Posterior cingulate gyrus (tissue), 11 donors: ENCODE data around the gene ERC1.
"Not testable (repeated sequence)": the region's sequence is repeated elsewhere in the genome, so short reads cannot be mapped to it uniquely, and the experiment has no call there.

Experiments
- DNase-seq, 10 donors: peaks; one replicate each; pipeline versions ENCODE4 v3.0.0 to v3.0.0-alpha.2; 2020 to 2021; ENCODE audit warnings: mixed read lengths in 3 of 10
- intact Hi-C: fragments of 100-400 bp; cut with DNase I; formaldehyde crosslinking; loops from one replicate; pipeline ENCODE4 v1.15.1; 2023

The ERC1 gene

DNA sequence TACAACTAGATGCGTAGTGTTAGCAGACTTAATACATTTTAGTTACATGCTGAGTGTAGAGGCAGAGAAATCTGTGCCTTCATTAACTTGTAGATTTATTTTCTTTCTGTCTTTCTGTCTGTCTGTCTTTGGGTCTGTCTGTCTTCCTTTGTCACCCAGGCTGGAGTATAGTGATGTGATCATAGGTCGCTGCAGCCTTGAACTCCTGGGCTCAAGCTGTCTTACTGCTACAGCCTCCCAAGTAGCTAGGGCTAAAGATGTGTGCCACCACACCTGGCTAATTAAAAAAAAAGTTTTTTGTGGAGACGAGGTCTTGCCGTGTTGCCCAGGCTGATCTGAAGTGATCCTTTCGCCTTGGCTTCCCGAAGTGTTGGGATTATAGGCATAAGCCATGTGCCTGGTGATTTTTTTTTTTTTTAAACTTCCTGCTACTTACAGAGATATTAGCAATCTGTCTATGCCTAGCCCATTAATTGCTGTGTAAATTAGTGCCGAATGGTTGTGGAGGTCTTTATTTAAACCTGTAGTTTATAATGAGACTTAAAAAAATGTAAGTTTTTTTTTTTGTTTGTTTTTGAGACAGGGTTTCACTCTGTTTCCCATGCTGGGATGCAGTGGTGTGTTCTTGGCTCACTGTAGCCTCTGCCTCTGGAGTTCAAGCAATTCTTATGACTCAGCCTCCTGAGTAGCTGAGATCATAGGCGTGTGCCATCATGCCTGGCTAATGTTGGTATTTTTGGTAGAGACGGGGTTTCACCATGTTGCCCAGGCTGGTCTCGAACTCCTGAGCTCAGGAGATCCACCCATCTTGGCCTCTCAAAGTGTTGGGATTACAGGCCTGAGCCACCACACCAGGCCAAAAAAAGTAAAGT, 22.8 kb downstream of the ERC1 start:
- intact Hi-C loops = no loop called here
- no peak for DNase-seq

DNA sequence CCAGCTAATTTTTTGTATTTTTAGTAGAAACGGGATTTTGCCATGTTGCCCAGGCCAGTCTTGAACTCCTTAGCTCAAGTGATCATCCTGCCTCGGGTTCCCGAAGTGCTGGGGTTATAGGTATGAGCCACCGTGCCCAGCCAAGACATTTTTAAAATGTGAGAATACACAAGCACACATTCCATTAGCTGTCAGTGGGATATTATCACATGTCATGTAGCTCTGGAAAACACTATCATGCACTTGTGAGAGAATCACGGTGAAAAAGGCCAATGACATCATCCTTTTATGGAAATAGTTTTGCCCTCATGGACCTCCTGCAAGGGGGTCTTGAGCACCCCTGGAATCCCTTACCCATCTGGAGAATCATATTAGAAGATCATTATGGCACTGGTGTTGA, 28.3 kb downstream of the ERC1 start:
- no peak for DNase-seq
- intact Hi-C loops = no loop called here

DNA sequence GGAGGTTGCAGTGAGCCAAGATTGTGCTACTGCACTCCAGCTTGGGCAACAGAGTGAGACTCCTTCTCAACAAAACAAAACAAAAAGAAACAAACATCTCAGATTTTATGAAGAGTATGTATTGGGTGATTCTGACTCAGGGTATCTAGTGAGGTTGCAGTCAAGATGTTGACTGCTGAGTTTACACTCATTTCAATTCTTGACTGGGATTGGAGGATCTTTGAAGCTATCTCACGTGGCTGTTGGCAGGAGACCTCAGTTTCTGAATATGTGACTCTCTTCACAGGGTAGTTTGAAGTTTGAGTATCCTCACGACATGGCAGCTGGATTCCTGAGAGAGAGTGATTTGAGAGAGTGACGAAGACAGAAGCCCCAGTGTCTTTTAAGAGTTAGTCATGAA, 29.4 kb downstream of the ERC1 start:
- DNase-seq = no peak
- intact Hi-C loops = no loop called here

DNA sequence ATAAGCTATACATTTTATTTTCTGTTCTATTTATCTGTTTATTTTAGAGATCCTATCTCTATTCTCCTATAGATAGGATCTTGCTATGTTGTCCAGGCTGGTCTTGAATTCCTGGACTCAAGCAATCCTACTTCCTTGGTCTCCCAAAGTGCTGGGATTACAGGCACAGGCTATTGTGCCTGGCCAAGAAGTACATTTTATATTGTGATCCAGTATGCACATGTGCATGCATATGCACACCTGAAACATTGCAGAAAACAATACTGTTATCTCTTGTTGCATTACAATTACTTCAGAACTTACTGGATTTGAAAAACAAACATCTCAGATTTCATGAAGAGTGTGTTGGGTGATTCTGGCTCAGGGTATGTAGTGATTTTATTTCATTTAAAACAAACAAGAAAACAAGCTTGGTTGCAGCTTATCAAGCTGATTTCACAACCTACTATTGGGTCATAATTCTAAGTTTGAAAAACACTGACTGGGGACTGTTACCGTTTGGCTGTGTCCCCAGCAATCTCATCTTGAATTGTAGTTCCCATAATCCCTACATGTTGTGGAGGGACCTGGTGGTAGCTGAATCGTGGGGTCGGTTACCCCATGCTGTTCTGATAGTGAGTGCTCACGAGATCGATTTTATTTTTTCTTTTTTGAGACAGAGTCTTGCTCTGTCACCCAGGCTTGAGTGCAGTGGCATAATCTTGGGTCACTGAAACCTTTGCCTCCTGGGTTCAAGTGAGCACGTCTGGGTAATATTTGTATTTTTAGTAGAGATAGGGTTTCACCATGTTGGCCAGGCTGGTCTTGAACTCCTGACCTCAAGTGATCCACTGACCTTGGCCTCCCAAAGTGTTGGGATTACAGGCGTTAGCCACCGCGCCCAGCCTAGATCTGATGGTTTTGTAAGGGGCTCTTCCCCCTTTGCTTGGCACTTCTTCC, 31.3 kb downstream of the ERC1 start:
- DNase-seq = no peak
- intact Hi-C loops = no loop called here

DNA sequence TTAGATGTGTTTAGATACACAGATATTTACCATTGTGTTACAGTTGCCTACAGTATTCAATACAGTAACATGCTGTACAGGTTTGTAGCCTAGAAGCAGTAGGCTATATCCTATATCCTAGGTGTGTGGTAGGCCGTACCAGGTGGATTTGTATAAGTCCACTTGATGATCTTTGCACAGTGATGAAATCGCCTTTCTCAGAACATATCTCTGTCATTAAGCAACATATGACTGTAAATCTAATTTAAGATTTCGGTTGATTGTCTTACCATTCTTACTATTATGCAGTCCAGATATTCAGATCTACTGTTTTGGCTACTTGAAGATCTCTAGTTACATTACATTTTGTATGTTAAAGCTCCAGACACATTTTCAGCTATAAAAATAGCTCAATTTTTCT, 39.8 kb downstream of the ERC1 start:
- intact Hi-C loops = no loop called here
- no peak for DNase-seq

- DNase-seq = no peak
- intact Hi-C loops = no loop called here
These were observed 43.2 kb downstream of the ERC1 start for GRCh38 chr12:1034243-1034642.

GRCh38 chr12:1034751-1035457, 43.9 kb downstream of the ERC1 start:
- no peak for DNase-seq
- intact Hi-C loops = no loop called here

DNA sequence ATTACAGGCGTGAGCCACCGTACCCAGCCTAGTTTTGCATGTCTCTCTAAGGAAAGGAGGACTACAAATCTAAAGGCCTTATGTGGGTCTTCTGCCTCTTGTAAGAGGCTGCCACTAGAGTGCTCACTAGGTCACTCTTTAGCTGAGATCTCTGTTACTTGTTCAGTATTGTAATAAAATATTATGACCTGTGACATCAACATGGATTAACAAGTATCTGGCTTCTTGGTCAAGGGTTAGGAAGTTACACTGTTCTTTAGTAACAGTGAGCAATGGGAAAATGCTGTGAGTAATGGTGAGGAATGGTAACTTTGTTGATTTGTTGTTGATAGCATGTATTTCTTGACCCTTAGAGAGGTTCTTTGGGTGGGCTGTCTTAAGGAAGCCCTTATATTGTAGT, 50.5 kb downstream of the ERC1 start:
- intact Hi-C loops = no loop called here

DNA sequence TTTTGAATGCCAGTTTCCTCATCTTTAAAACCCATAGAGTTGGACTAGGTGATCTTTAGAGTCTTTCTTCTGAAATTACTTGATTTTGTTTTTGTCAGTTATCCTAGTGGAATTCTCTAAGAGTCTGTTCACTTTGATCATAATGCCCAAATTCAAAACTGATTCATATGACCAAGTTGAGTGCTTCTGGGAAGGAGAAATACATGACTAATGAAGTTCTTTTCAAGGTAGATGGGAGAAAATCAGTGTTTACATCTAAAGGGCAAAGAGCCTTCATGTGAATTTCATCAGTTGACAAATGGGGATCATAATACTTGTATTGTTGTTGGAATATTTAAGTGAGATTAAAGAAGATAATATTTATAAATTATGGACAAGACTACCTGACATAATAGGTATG, 53.2 kb downstream of the ERC1 start:
- DNase-seq = no peak
- intact Hi-C loops = no loop called here

More for the DNA sequence above, 50.5 kb downstream of the ERC1 start:
- no peak for DNase-seq

DNA sequence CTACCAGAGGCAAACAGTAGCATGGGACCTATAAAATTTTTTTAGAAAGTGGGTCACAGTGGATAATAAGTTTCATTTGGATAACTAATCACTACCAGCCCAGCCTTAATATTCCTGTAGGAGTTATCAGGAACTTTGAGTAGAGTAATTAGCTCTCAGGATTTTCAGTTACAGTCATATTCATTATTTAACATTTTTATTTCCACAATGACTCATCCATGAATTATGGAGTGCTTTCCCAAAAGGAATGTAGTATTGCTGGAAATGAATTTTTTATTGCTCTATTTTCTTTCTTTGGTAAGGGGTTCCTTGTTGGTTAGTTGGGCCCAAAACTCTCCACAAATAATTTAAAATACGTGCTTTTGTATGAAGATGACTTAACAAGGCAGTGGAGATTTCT, 53.7 kb downstream of the ERC1 start:
- DNase-seq = no peak
- intact Hi-C loops = no loop called here

- intact Hi-C loops = no loop called here
- no peak for DNase-seq
These were observed 55.7 kb downstream of the ERC1 start for GRCh38 chr12:1046727-1047126.

- peak in 1 of 10 donors; percentile 18 for DNase-seq
- intact Hi-C loops = no loop called here
These were observed 57.1 kb downstream of the ERC1 start for GRCh38 chr12:1047898-1048660.

- DNase-seq = no peak
- intact Hi-C loops = no loop called here
These were observed 59.2 kb downstream of the ERC1 start for GRCh38 chr12:1050059-1050707.

- DNase-seq, intact Hi-C loops: not testable (repeated sequence)
These were observed 60.6 kb downstream of the ERC1 start for GRCh38 chr12:1051672-1052071.

DNA sequence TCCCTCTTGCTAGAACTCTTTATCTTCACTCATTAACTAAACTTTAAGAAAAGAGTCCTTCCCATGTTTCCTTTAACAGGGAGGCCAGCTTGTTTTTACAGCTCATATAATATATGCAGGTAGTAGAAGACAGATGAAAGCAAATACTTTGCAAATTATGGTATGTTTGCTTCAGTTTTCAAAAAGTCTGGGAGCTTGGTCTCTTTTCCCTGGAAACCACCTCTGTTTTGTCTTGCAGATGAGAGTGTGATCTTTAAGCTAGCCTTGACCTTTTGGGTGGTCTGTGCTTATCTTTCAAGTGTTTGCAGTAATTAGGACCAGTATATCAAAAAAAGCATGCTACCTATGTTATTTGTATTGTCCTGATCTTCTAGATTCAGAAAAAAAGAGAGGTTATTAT, 62.7 kb downstream of the ERC1 start:
- intact Hi-C loops = no loop called here

DNA sequence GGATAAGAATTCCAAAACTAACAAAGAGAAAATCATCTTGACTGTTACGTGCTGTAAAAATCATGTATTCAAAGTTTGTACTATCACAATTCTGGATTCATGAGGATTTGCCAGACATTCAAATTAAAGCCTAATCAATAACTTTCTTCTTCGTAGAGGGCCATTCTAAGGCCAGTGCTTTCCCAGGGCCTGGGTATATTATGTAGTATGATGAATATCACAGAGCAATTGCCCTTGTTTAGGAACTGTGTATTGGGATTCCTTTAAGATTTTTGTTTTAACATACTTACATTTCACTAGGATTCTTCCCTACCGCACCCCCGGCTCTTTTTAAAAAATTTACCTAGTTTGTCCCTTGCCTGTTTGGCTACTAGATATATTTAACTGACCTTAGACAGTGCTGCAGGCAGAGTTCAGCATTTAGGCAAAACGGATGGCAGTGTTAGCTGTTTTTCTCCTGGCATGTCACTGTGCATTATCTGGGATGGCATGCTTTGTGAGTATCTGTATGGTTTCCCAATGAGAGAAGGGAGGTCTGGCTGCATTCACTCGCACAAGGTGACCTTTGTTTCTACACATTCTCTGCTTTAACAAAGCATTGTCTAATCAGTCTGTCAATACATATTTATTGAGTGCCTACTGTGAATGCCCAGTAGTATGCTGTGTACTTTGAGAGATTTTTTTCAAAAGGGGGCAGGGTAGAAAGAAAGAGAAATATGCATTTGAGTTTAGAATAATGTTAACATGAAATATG, 63.3 kb downstream of the ERC1 start:
- DNase-seq = no peak
- intact Hi-C loops = no loop called here

More for the DNA sequence above, 62.7 kb downstream of the ERC1 start:
- no peak for DNase-seq

GRCh38 chr12:1056390-1056789, 65.4 kb downstream of the ERC1 start:
- DNase-seq = no peak
- intact Hi-C loops = no loop called here

DNA sequence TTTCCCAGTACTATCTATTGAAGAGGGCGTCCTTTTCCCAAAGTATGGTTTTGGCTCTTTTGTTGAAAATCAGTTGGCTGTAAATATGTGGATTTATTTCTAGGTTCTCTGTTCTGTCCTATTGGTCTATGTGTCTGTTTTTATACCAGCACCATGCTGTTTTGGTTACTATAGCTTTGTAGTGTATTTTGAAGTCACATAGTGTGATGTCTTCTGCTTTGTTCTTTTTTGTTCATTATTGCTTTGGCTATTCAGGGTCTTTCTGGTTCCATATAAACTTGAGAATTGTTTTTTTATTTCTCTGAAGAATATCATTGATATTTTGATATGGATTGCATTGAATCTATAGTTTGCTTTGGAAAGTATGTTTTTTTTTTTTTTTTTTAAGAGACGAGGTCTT, 67.4 kb downstream of the ERC1 start:
- intact Hi-C loops = no loop called here
- no peak for DNase-seq

- intact Hi-C loops = no loop called here
- no peak for DNase-seq
These were observed 68.1 kb downstream of the ERC1 start for GRCh38 chr12:1059162-1059561.
